Measurements from ENCODE around the gene GGTA1. TPM values are rescaled to one million over a fixed set of nuclear protein-coding genes. Genes with fewer than 3 reads are reported as not detected.

The GGTA1 gene
- total RNA-seq, 1 experiment from 2014 or later = not detected

DNA sequence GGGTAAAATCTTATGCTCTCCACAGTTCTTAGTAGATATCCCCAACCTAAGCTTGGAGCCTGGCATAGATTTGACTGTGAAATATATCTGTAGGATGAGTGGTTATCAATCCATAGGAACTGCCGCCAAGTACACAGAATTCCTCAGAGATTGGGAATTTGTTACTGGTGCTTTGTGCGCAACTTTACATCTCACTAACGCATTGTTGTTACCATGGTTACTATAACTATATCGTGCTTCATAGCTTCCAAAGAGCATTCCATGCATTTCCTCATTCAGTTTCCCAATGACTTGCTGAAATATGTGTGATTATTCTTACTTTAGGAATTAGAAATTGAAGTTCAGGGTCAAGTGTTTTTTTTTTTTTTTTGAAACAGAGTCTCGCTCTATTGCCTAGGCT, 9.5 kb upstream of the GGTA1 start:
- no peaks in the 10 kb centered on the region for H3K9me3 ChIP-seq (ENCODE audit: control insufficient read depth in 1 of 2, insufficient read depth in 1 of 2, low read depth in 1 of 2, low read length in 2 of 2)
- ATAC-seq (no peak), DNase-seq (ENCODE audit: low read depth, low spot score) (no peak)
- no peak overlapping the region for H3K4me3 ChIP-seq (replicated peaks in 1 of 2; ENCODE audit: low read depth in 1 of 2, low read length in 2 of 2)
- no peak for TF ChIP-seq SP1 (IDR thresholded peaks at IDR 0.05; ENCODE audit: low read depth)
- TF ChIP-seq, protein P1, sequence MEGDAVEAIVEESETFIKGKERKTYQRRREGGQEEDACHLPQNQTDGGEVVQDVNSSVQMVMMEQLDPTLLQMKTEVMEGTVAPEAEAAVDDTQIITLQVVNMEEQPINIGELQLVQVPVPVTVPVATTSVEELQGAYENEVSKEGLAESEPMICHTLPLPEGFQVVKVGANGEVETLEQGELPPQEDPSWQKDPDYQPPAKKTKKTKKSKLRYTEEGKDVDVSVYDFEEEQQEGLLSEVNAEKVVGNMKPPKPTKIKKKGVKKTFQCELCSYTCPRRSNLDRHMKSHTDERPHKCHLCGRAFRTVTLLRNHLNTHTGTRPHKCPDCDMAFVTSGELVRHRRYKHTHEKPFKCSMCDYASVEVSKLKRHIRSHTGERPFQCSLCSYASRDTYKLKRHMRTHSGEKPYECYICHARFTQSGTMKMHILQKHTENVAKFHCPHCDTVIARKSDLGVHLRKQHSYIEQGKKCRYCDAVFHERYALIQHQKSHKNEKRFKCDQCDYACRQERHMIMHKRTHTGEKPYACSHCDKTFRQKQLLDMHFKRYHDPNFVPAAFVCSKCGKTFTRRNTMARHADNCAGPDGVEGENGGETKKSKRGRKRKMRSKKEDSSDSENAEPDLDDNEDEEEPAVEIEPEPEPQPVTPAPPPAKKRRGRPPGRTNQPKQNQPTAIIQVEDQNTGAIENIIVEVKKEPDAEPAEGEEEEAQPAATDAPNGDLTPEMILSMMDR (IDR thresholded peaks at IDR 0.05 in 2 of 3, conservative IDR thresholded peaks at IDR 0.05 in 1 of 3; ENCODE audit: borderline replicate concordance in 1 of 3, insufficient read depth in 1 of 3, low read depth in 2 of 3, low read length in 2 of 3) = no peak
- TF ChIP-seq TCF7L2 (IDR thresholded peaks at IDR 0.05; ENCODE audit: borderline replicate concordance, extremely low read depth, insufficient read depth, insufficient read length) = no peak
- intact Hi-C loops (cut with micrococcal nuclease) = no loop called here
- H3K9me2 ChIP-seq (ENCODE audit: insufficient read depth) = no peaks in the 10 kb centered on the region
- no peaks in the 10 kb centered on the region for H4K20me1 ChIP-seq (ENCODE audit: insufficient read depth)
- H3K79me2 ChIP-seq (ENCODE audit: insufficient read depth, low read length) = no peaks in the 10 kb centered on the region
- H3K4me1 ChIP-seq (ENCODE audit: control insufficient read depth in 1 of 2, insufficient read depth in 2 of 2, low read length in 2 of 2) = no peaks in the 10 kb centered on the region
- CTCF ChIA-PET = no interaction called here
- H3K36me3 ChIP-seq (ENCODE audit: control insufficient read depth in 1 of 2, insufficient read depth in 2 of 2, low read length in 2 of 2) = no peaks in the 10 kb centered on the region
- RAD21 ChIA-PET (ENCODE audit: low non-redundant PET in 1 of 2, low total read pairs in 2 of 2, uncharacterized antibody in 2 of 2, unreplicated experiment in 2 of 2) = no interaction called here
- H3K27me3 ChIP-seq (ENCODE audit: insufficient read depth, low read length) = no peaks in the 10 kb centered on the region
- H3K9ac ChIP-seq (ENCODE audit: low read length) = no peak overlapping the region
- no peak overlapping the region for H3K27ac ChIP-seq (ENCODE audit: low read depth, low read length)
- no TSS peak for BruUV-seq (replicated peaks)
- H2AFZ ChIP-seq (ENCODE audit: low read depth, low read length, poor library complexity, severe bottlenecking) = no peak overlapping the region
- POLR2A ChIA-PET = no interaction called here
- H3K4me2 ChIP-seq (ENCODE audit: low read length) = no peak overlapping the region

DNA sequence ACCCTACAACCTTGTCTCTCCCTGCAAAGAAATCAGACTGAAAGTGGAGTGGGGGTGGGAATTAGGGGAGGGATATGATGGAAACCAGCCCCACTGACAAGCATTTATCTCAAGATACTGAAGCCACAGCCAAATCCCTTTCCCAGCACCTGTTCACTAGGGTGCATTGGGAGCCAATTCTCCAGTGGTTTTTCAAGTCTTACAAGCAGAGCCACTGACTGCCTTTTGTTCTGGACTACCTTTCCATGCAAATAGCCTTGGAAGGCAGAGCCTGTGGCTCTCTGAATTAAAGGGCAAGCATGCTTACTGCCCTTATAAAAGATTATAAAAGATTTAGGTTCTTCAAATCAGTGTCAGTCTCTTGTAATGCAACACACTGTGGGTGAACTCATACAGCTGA, 8.8 kb upstream of the GGTA1 start:
- intact Hi-C loops (cut with micrococcal nuclease) = no loop called here
- Histone ChIP-seq H3K9me2 (ENCODE audit: insufficient read depth) (no peaks in the 10 kb centered on the region), H3K9me3 (ENCODE audit: control insufficient read depth in 1 of 2, insufficient read depth in 1 of 2, low read depth in 1 of 2, low read length in 2 of 2) (no peaks in the 10 kb centered on the region), H3K27me3 (ENCODE audit: insufficient read depth, low read length) (no peaks in the 10 kb centered on the region), H3K36me3 (ENCODE audit: control insufficient read depth in 1 of 2, insufficient read depth in 2 of 2, low read length in 2 of 2) (no peaks in the 10 kb centered on the region), H3K4me3 (replicated peaks in 1 of 2; ENCODE audit: low read depth in 1 of 2, low read length in 2 of 2) (no peak overlapping the region), H2AFZ (ENCODE audit: low read depth, low read length, poor library complexity, severe bottlenecking) (no peak overlapping the region), H3K4me1 (ENCODE audit: control insufficient read depth in 1 of 2, insufficient read depth in 2 of 2, low read length in 2 of 2) (no peaks in the 10 kb centered on the region), H4K20me1 (ENCODE audit: insufficient read depth) (no peaks in the 10 kb centered on the region), H3K79me2 (ENCODE audit: insufficient read depth, low read length) (no peaks in the 10 kb centered on the region), H3K9ac (ENCODE audit: low read length) (no peak overlapping the region), H3K4me2 (ENCODE audit: low read length) (no peak overlapping the region), H3K27ac (ENCODE audit: low read depth, low read length) (no peak overlapping the region)
- POLR2A ChIA-PET = no interaction called here
- RAD21 ChIA-PET (ENCODE audit: low non-redundant PET in 1 of 2, low total read pairs in 2 of 2, uncharacterized antibody in 2 of 2, unreplicated experiment in 2 of 2) = no interaction called here
- CTCF ChIA-PET = no interaction called here
- DNase-seq (ENCODE audit: low read depth, low spot score) (no peak), ATAC-seq (no peak)
- no TSS peak for BruUV-seq (replicated peaks)
- no peak for TF ChIP-seq ELF1 (IDR thresholded peaks at IDR 0.05; ENCODE audit: borderline replicate concordance, low read depth)
- TF ChIP-seq EZH2 (IDR thresholded peaks at IDR 0.05) = no peak
- TF ChIP-seq SP1 (IDR thresholded peaks at IDR 0.05; ENCODE audit: low read depth) = no peak
- no peak for TF ChIP-seq EGR1 (IDR thresholded peaks at IDR 0.05; ENCODE audit: low read depth)
- no peak for TF ChIP-seq RAD21 (IDR thresholded peaks at IDR 0.05; ENCODE audit: low read depth)
- TF ChIP-seq FOSL1 (IDR thresholded peaks at IDR 0.05; ENCODE audit: low read depth) = no peak
- TF ChIP-seq, protein P2, sequence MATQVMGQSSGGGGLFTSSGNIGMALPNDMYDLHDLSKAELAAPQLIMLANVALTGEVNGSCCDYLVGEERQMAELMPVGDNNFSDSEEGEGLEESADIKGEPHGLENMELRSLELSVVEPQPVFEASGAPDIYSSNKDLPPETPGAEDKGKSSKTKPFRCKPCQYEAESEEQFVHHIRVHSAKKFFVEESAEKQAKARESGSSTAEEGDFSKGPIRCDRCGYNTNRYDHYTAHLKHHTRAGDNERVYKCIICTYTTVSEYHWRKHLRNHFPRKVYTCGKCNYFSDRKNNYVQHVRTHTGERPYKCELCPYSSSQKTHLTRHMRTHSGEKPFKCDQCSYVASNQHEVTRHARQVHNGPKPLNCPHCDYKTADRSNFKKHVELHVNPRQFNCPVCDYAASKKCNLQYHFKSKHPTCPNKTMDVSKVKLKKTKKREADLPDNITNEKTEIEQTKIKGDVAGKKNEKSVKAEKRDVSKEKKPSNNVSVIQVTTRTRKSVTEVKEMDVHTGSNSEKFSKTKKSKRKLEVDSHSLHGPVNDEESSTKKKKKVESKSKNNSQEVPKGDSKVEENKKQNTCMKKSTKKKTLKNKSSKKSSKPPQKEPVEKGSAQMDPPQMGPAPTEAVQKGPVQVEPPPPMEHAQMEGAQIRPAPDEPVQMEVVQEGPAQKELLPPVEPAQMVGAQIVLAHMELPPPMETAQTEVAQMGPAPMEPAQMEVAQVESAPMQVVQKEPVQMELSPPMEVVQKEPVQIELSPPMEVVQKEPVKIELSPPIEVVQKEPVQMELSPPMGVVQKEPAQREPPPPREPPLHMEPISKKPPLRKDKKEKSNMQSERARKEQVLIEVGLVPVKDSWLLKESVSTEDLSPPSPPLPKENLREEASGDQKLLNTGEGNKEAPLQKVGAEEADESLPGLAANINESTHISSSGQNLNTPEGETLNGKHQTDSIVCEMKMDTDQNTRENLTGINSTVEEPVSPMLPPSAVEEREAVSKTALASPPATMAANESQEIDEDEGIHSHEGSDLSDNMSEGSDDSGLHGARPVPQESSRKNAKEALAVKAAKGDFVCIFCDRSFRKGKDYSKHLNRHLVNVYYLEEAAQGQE (IDR thresholded peaks at IDR 0.05; ENCODE audit: low read depth) = no peak
- TF ChIP-seq, protein P3, sequence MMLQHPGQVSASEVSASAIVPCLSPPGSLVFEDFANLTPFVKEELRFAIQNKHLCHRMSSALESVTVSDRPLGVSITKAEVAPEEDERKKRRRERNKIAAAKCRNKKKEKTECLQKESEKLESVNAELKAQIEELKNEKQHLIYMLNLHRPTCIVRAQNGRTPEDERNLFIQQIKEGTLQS (IDR thresholded peaks at IDR 0.05) = no peak
- TF ChIP-seq, protein P4, sequence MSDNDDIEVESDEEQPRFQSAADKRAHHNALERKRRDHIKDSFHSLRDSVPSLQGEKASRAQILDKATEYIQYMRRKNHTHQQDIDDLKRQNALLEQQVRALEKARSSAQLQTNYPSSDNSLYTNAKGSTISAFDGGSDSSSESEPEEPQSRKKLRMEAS (IDR thresholded peaks at IDR 0.05) = no peak
- TF ChIP-seq JUND (IDR thresholded peaks at IDR 0.05) = no peak
- no peak for TF ChIP-seq YY1 (IDR thresholded peaks at IDR 0.05; ENCODE audit: extremely low read depth, insufficient replicate concordance, low read depth, low read length)
- no peak for TF ChIP-seq CBX3 (IDR thresholded peaks at IDR 0.05; ENCODE audit: low read depth)
- no peak for TF ChIP-seq CEBPB (IDR thresholded peaks at IDR 0.05; ENCODE audit: low read depth)
- no peak for TF ChIP-seq EZH2phosphoT487 (IDR thresholded peaks at IDR 0.05; ENCODE audit: borderline replicate concordance)

Measured in HCT116 (cell line).